ENCODE data around the gene SLC4A1.
"Not testable (repeated sequence)": the region's sequence is repeated elsewhere in the genome, so short reads cannot be mapped to it uniquely, and the experiment has no call there.

SLC4A1 gene

DNA sequence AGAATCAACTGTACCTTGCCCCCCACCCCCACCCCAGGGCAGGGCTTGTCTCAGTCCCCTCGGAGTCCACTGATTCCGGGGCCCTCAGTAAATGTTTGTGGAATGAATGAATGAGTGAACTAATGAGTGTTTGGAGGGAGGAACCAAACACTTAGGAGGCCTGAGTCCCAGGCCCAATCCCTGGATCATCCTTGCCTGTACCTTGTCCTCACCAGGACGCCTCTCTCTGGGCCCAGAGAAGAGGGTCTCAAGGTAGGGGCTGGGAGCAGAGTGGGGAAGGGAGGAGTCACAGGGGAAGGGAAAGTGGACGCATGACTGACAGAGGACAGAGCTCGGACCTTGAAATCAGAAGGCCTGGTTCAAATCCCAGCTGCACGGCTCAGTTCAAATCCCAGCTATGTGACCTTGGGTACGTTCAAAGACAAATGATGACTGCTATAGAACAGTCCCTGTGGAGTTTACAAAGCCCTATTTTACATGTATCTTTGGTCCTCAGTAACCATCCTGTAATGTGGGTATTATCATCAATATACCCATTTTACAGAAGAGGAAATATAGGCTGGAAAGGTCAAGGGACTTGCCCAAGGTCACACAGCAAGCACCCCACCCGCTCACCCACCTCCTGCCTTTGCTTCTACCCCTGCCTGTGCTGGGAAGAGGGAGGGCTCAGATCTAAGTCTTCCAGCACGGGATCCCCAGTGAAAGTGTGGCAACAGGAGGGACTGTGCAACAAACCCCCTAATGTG lies 18.3 kb downstream of the SLC4A1 start:
- DNase-seq (ENCODE audit: low read depth), result no peak
- TF ChIP-seq, protein P1, sequence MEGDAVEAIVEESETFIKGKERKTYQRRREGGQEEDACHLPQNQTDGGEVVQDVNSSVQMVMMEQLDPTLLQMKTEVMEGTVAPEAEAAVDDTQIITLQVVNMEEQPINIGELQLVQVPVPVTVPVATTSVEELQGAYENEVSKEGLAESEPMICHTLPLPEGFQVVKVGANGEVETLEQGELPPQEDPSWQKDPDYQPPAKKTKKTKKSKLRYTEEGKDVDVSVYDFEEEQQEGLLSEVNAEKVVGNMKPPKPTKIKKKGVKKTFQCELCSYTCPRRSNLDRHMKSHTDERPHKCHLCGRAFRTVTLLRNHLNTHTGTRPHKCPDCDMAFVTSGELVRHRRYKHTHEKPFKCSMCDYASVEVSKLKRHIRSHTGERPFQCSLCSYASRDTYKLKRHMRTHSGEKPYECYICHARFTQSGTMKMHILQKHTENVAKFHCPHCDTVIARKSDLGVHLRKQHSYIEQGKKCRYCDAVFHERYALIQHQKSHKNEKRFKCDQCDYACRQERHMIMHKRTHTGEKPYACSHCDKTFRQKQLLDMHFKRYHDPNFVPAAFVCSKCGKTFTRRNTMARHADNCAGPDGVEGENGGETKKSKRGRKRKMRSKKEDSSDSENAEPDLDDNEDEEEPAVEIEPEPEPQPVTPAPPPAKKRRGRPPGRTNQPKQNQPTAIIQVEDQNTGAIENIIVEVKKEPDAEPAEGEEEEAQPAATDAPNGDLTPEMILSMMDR (conservative IDR thresholded peaks at IDR 0.05; ENCODE audit: low read depth, low read length), result no peak
- no peak overlapping the region for H3K4me3 ChIP-seq (ENCODE audit: low read length)

GRCh38 chr17:44247876-44248736 lies 19.8 kb downstream of the SLC4A1 start:
- DNase-seq (ENCODE audit: low read depth), result no peak
- TF ChIP-seq, protein P1 (conservative IDR thresholded peaks at IDR 0.05; ENCODE audit: low read depth, low read length), result no peak
- no peak overlapping the region for H3K4me3 ChIP-seq (ENCODE audit: low read length)

- no peak overlapping the region for H3K4me3 ChIP-seq (ENCODE audit: low read length)
- TF ChIP-seq, protein P1 (conservative IDR thresholded peaks at IDR 0.05; ENCODE audit: low read depth, low read length), result no peak
- DNase-seq (ENCODE audit: low read depth), result no peak
These were observed 20.5 kb downstream of the SLC4A1 start for GRCh38 chr17:44247440-44247841.

GRCh38 chr17:44241106-44241624 lies 26.8 kb downstream of the SLC4A1 start:
- no peak for DNase-seq (ENCODE audit: low read depth)

GRCh38 chr17:44237886-44238285 lies 30.0 kb downstream of the SLC4A1 start:
- DNase-seq (ENCODE audit: low read depth); H3K4me3 ChIP-seq (ENCODE audit: low read length): not testable (repeated sequence)

More at GRCh38 chr17:44241106-44241624, 26.8 kb downstream of the SLC4A1 start:
- no peak overlapping the region for H3K4me3 ChIP-seq (ENCODE audit: low read length)
- TF ChIP-seq, protein P1 (conservative IDR thresholded peaks at IDR 0.05; ENCODE audit: low read depth, low read length), result no peak

- DNase-seq (ENCODE audit: low read depth), result no peak
- no peak overlapping the region for H3K4me3 ChIP-seq (ENCODE audit: low read length)
- TF ChIP-seq, protein P1 (conservative IDR thresholded peaks at IDR 0.05; ENCODE audit: low read depth, low read length), result no peak
These were observed 31.4 kb downstream of the SLC4A1 start for GRCh38 chr17:44236444-44236991.

GRCh38 chr17:44235583-44235936 lies 32.4 kb downstream of the SLC4A1 start:
- TF ChIP-seq, protein P1 (conservative IDR thresholded peaks at IDR 0.05; ENCODE audit: low read depth, low read length), result no peak
- no peak overlapping the region for H3K4me3 ChIP-seq (ENCODE audit: low read length)
- no peak for DNase-seq (ENCODE audit: low read depth)
